ENCODE data around the gene KRTAP5-7.
"Not testable (repeated sequence)": the region's sequence is repeated elsewhere in the genome, so short reads cannot be mapped to it uniquely, and the experiment has no call there.

Gene KRTAP5-7

DNA sequence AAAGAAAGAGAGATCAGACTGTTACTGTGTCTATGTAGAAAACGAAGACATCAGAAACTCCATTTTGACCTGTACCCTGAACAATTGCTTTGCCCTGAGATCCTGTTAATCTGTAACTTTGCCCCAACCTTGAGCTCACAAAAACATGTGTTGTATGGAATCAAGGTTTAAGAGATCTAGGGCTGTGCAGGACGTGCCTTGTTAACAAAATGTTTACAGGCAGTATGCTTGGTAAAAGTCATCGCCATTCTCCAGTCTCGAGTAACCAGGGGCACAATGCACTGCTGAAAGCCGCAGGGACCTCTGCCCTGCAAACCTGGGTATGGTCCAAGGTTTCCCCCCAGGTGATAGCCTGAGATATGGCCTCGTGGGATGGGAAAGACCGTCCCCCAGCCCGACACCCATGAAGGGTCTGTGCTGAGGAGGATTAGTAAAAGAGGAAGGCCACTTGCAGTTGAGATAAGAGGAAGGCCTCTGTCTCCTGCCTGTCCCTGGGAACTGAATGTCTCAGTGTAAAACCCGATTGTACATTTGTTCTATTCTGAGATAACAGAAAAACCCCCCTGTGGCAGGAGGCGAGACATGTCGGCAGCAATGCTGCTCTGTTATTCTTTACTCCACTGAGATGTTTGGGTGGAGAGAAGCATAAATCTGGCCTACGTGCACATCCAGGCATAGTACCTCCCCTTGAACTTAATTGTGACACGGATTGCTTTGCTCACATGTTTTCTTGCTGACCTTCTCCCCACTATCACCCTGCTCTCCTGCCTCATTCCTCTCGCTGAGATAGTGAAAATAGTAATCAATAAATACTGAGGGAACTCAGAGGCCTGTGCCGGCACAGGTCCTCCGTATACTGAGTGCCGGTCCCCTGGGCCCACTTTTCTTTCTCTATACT lies 7.9 kb downstream of the KRTAP5-7 start:
- DNase-seq (ENCODE audit: low read depth), result not testable (repeated sequence)

DNA sequence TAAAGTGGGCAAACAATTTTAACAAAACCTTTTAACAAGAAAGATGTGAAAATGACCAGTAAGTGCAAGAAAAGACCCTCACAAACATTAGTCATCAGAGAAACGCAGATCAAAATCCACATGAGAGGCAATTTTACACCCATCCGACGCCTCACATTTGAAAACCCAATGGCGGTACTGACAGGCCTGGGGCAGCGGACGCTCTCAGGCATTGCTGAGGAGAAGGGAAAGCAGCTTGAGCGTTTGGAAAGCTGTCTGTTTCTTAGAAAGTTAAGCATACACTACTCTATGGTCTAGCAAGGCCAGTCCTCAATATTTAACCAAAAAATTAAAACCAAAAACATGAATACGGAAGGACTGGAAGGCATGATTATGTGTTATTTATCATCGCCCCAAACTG lies 8.8 kb downstream of the KRTAP5-7 start:
- DNase-seq (ENCODE audit: low read depth), result no peak

DNA sequence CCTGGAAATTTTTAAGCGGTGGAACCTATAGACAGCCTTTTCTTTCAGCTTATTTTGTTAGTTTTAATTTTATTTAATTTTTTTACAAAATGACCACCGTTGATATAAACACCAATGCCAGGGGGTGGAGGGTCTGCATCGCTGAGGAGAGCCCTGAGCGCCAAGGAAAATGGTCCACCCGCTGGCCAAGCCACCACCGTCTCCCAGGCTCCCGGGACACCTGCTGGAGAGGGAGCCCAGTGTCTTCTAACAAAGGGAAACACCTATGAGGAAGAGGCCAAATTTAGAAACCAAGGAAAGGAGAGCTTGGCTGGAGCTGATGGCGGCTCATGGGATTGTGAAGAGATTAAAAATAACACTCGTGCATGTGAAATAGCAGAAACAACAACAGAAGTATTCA lies 10.5 kb downstream of the KRTAP5-7 start:
- no peak for DNase-seq (ENCODE audit: low read depth)

DNA sequence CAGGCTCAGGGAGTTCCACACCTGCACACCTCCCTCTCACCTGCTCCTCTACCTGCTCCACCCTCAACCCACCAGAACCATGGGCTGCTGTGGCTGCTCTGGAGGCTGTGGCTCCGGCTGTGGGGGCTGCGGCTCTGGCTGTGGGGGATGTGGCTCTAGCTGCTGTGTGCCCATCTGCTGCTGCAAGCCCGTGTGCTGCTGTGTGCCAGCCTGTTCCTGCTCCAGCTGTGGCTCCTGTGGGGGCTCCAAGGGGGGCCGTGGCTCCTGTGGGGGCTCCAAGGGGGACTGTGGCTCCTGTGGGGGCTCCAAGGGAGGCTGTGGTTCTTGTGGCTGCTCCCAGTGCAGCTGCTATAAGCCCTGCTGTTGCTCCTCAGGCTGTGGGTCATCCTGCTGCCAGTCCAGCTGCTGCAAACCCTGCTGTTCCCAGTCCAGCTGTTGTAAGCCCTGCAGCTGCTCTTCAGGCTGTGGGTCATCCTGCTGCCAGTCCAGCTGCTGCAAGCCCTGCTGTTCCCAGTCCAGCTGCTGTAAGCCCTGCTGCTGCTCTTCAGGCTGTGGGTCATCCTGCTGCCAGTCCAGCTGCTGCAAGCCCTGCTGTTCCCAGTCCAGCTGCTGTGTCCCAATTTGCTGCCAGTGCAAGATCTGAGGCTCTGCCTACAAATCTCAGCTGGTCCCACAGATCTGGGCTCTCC lies 11.1 kb downstream of the KRTAP5-7 start, which contains the start of gene KRTAP5-8:
KRTAP5-8 (plus strand) TSS at position 49 of the 689 bp plus-strand sequence; CDS start at position 80, 31 bp downstream.
- not testable (repeated sequence) for DNase-seq (ENCODE audit: low read depth)

DNA sequence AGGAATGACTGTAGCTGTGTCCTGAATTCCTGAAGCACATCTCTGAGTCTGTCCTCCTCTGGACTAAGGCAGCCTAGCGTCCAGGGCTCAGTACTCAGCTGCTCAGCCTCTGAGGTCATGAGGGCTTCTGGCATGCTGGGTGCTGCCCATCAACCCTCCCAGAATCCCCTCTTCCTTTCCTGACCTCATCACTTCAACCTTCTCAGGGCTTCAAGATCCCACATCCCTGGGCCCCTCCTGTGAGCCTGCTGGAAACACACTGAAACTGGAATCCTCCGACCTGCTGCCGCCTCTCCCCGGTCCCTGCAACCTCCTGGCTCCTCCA lies 11.6 kb downstream of the KRTAP5-7 start:
- no peak for DNase-seq (ENCODE audit: low read depth)

DNA sequence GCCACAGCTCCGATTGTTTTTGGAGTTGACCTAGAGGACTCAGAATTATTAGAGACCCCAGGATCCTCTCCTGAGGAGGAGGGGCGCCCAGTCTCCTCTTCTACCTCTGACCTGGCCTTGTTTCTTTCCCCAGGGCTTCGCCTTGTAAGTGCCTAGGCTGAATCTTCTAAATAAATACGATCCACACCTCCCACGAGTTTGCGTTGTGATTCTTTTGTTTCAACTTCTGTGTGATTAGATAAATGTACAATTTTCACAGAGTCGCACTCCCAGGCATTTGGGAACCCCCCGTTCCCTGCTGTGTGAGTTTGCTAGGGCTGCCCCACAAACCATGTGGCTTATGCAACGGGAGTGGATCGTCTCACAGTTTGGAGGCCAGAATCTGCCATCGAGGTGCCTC lies 11.9 kb downstream of the KRTAP5-7 start:
- DNase-seq (ENCODE audit: low read depth), result no peak

DNA sequence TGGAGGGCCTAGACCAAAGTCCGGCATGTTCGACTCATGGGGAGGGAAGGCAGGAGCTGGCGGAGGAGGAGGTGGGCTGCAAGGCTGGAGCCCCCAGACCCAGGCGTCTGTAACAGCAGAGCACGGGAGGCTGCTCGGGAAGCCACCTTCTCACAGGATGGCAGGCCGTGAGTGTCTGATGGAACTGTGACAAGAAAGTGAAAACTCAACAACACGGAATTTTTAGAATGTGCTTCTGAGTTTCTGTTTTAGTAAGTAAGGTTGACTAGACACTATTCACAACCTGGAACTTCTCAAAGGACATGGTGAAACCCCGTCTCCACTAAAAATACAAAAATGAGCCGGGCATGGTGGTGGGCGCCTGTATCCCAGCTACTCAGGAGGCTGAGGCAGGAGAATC lies 12.9 kb downstream of the KRTAP5-7 start:
- DNase-seq (ENCODE audit: low read depth), result not testable (repeated sequence)

DNA sequence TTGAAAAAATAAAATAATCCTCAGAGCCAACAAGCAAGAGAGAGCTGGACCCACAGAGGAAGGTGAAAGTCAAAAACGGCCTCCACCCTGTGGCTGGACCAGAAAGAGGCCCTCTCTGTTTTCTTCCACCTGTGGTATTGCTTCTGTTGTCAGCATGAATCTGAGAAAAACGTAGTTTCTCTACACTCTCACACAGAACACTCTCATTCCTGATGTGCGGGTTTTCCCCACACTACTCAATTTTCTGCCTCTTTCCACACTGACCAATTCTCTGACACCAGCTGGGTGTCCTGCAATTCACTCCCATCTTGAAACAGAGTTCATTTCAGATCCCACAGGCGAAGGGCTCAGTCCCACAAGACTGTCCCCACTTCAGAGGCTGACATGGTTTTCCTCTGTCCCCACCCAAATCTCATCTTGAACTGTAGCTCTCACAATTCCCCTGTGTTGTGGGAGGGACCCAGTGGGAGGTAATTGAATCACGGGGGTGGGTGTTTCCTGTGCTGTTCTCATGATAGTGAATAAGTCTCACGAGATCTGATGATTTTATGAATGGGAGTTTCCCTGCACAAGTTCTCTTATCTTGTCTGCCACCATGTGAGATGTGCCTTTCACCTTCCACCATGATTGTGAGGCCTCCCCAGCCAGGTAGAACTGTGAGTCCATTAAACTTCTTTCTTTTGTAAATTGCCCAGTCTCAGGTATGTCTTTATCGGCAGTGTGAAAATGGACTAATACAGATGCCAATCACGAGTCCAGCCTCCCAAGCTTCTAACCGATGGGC lies 13.6 kb downstream of the KRTAP5-7 start:
- not testable (repeated sequence) for DNase-seq (ENCODE audit: low read depth)

DNA sequence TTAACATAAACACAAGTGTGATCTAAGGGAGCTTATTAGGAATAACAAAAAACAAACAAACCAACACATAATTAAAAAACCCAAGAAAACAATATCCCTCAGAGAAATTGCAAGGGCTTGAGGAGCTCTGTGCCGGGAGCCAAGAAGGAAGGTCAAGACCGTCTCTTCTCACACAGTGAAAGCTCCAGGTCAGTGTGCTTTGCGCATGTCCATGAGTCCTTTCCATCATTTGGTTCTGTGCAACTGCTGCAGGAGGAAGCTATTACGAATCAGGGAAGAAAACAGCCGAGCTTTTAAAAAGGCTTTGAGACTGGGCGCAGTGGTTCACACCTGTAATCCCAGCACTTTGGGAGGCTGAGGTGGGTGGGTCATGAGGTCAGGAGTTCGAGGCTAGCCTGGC lies 15.3 kb downstream of the KRTAP5-7 start:
- no peak for DNase-seq (ENCODE audit: low read depth)

DNA sequence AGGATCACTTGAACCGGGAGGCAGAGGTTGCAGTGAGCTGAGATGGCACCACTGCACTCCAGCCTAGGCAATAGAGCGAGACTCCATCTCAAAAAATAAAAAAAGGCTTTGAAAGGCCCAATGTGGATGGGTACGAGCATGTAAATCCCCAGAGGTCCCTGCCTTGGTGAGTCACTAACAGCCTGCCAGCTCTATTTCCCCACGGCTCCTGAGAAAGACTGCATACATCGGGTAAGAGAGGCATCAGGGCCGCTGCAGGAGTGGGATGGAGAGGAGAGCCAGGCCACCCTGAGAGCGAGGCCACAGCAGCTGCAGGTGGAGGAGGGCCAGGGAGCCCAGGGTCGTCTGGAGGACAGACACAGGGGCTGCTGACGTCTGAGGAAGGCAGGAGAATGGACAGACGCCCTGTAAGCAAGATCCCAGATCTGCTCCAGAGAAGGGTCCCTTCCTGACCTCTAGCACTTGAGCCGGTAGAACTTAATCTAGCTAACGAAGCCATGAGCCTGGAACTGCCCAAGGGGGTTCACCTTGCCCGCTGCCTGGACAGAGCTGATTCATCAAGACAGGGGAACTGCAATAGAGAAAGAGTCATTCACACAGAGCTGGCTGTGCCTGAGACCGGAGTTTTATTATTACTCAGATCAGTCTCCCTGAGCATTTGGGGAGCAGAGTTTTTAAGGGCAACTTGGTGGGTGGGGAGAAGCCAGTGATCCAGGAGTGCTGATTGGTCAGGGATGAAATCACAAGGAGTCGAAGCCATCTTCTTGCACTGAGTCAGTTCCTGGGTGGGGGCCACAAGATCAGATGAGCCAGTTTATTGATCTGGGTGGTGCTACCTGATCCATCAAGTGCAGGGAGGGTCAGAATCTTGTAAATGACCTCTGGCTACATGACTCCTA lies 16.1 kb downstream of the KRTAP5-7 start:
- DNase-seq (ENCODE audit: low read depth), result no peak

DNA sequence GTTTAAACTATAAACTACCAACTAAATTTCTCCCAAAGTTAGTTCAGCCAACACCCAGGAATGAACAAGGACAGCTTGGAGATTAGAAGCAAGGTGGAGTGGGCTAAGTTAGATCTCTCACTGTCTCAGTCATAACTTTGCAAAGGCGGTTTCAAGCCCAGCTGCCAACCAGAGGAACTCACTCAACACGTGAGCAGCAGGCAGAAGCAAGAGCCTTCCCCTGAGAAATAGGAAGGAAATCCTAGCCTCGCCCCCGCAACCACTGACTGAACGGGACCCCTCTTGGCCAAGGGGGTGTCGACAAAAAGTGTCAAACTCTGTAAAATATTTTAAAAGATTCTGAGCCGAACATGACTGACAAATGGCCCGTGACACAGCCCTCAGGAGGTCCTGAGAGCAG lies 16.8 kb downstream of the KRTAP5-7 start:
- DNase-seq (ENCODE audit: low read depth), result no peak

DNA sequence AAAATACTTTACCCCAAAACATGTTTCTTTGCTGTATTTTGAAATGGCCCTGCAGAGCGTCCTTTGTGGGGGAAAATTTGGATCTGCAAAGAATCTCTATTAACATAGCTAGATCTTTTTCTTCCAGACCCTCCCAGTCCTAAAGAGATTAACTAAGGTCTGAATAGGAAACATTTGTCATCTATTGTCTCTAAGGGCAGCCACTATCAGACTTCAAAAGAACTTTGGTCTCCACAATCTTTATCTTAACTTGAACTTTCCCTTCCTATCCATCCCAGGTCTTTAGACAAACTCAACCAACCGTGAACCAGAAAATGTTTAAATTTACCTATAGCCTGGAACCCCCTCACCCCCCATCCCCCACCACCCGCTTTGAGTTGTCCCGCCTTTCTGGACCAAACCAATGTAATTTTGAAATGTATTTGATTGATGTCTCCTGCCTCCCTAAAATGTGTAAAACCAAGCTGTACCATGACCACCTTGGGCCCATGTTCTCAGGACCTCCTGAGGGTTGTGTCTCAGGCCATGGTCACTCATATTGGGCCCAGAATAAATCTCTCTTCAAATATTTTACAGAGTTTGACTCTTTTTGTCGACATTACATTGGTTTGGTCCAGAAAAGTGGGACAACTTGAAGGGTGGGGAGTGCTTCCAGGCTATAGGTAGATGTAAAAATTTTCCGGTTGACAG lies 17.6 kb downstream of the KRTAP5-7 start:
- no peak for DNase-seq (ENCODE audit: low read depth)

DNA sequence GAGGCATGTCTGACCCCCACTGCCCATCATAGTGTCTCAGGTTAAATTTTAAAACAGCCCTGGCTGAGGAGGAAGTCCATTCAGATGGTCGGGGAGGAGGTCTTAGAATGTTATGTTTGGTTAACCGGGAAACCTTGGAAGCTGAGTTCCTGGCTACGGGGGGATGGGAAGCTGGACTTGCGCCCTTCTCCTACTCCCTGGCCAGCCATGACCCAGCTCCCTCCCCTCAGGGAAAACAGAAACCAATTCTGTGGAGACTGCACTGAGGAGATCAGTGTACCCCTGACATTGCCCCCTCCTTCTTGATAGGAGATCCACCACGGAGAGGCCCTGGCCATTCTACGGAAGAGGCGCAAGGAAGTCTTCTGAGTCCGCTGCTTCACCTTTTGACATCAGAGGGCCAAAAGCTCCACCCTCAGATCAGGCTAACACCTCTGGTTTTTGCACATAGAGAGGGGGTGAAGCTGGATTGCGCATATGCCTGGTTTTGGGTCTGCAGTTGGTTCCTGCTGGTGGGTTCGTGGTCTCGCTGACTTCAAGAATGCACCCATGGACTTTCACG lies 18.4 kb downstream of the KRTAP5-7 start:
- DNase-seq (ENCODE audit: low read depth), result no peak

DNA sequence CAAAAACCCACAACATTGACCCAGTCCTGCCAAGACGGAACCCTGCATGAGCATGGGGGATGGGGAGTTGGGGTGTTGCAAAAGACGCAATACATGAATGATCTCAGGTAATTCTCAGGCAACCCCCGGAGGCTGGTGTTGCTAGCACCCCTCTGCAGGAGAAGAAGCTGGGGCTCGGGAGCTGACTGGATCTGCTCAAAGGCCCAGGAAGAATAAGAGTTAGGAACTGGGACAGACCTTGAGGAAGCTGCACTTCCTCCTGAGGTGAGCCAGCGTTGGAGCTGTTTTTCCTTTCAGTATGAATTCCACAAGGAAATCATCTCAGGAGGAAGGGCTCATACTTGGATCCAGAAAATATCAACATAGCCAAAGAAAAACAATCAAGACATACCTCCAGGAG lies 21.1 kb downstream of the KRTAP5-7 start, which contains the start of gene KRTAP5-9:
KRTAP5-9 (plus strand) TSS at position 301 of the 400 bp plus-strand sequence. CDS start 238 bp downstream, outside the sequence.
- DNase-seq (ENCODE audit: low read depth), result no peak

DNA sequence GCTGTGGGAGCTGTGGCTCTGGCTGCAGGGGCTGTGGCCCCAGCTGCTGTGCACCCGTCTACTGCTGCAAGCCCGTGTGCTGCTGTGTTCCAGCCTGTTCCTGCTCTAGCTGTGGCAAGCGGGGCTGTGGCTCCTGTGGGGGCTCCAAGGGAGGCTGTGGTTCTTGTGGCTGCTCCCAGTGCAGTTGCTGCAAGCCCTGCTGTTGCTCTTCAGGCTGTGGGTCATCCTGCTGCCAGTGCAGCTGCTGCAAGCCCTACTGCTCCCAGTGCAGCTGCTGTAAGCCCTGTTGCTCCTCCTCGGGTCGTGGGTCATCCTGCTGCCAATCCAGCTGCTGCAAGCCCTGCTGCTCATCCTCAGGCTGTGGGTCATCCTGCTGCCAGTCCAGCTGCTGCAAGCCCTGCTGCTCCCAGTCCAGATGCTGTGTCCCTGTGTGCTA lies 21.7 kb downstream of the KRTAP5-7 start:
- DNase-seq (ENCODE audit: low read depth), result no peak

DNA sequence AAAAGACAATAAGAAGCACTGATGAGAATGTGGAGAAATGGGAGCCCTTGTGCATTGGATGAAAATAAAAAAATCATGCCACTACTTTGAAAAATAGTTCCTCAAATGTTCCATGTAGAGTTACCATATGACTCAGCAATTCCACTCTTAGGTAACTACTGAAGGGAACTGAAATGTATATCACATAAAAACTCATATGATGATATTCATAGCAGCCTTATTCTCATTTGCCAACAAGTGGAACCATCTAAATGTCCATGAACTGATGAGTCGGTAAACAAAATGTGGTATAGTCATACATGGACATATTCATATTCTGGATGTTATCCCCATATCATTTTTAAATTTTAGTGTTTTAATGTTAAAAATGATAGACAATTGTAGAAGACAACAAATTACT lies 24.6 kb downstream of the KRTAP5-7 start:
- DNase-seq (ENCODE audit: low read depth), result no peak

DNA sequence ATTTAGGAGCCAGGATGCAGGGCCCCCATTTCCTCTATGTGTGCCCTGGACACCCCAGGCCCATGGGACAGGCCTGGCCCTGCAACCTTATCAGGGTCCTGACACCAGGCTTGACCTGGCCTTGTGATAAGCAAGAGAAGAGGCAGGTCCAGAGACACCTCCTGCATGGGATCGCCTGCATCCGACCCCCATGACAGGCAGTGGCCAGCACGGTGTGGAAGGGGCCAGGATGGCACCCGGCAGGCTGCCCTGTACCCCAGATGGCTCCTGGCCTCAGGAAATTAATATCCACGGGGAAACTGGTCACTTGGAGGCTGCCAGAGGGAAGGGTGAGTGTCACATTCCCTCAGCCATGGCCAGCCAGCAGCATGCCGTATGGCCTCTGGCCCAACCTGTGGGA lies 27.9 kb downstream of the KRTAP5-7 start:
- DNase-seq (ENCODE audit: low read depth), result no peak

DNA sequence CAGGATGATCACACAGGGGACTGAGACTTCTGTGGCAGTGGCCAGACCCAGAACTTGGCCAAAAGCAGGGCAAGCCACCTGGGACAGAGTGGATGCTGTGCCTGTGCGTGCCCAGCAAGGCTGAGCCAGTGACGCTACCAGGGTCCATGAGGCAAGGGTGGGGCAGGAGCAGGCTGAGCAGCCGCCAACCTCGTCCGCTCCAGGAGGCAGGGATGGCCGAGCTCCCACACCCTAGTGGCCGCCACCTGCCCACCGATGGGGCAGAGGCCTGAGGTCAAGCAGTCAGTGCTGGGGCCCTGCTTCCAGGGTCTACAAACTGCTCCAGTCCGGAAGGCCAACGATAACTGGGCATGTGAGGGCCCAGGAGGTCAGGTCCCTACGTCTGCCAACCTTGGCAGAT lies 28.4 kb downstream of the KRTAP5-7 start:
- no peak for DNase-seq (ENCODE audit: low read depth)

DNA sequence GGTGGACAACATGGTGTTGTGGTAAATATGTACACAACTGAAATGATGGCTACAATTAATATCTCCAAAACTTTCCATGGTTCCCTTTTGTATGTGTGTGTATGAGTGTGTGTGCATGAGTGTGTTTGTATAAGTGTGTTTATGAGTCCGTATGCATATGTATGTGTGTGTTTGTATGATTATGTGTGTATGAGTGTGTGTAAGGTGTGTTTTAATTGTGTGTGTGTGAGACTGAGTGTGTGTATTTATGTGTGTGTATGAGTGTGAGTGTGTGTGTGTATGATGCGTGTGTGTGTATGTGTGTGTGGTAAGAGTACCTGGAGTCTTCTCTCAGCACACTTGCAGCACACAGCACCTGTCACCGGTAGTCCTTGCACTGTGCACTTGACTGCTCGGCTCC lies 29.0 kb downstream of the KRTAP5-7 start:
- no peak for DNase-seq (ENCODE audit: low read depth)

DNA sequence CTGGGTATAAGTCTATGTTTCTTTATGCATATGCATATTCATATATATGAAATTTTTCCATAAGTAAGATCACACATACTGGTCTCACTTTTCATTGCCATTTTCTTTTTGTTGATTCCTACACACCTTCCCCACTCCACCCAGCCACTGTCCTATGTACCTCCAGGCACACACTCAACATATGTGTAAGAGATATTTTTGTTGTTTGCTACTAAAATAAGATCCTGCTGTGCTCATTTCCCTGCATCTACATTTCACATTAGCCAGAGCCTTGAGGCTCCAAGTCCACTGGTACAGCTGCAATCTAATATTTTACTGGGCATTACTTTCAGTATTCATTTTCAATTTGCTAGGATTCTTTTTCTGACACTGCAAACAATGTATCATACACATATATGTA lies 30.2 kb downstream of the KRTAP5-7 start:
- no peak for DNase-seq (ENCODE audit: low read depth)
